Stimulated activated CD8-positive, alpha-beta memory T cell treated with anti-CD3 and anti-CD28 coated beads, Interleukin-7, amount 100 ng/mL, for 48 hours (primary cell): Measurements from ENCODE around the gene GNA12.
"Not testable (repeated sequence)": the region's sequence is repeated elsewhere in the genome, so short reads cannot be mapped to it uniquely, and the experiment has no call there.

ENCODE experiments used
- DNase-seq, 2 donors: peaks; one replicate each; pipeline ENCODE4 v3.0.0-alpha.2; 2020; ENCODE audit warnings: low read depth in 1 of 2; ENCODE audit errors: extremely low read depth in 1 of 2

Gene GNA12

GRCh38 chr7:2757904-2758672, 86.0 kb downstream of the GNA12 start:
- peak; percentile 44 to 85 for DNase-seq

GRCh38 chr7:2757361-2757903, 86.7 kb downstream of the GNA12 start:
- no peak for DNase-seq

- DNase-seq: no peak
Measured at GRCh38 chr7:2755531-2755930, 88.6 kb downstream of the GNA12 start.

- DNase-seq: no peak
Measured at GRCh38 chr7:2754912-2755311, 89.2 kb downstream of the GNA12 start.

- no peak for DNase-seq
Measured at GRCh38 chr7:2754086-2754485, 90.0 kb downstream of the GNA12 start.

GRCh38 chr7:2753148-2753547, 91.0 kb downstream of the GNA12 start:
- no peak for DNase-seq

- DNase-seq: no peak
Measured at GRCh38 chr7:2751086-2751485, 93.0 kb downstream of the GNA12 start.

GRCh38 chr7:2750004-2750407, 94.1 kb downstream of the GNA12 start:
- no peak for DNase-seq

- not testable (repeated sequence) for DNase-seq
Measured at GRCh38 chr7:2748684-2749083, 95.4 kb downstream of the GNA12 start.

- not testable (repeated sequence) for DNase-seq
Measured at GRCh38 chr7:2743523-2744185, 100.5 kb downstream of the GNA12 start.

- no peak for DNase-seq
Measured at GRCh38 chr7:2738766-2739549, 105.2 kb downstream of the GNA12 start.

GRCh38 chr7:2737771-2738540, 106.2 kb downstream of the GNA12 start:
- no peak for DNase-seq

GRCh38 chr7:2737005-2737743, 106.9 kb downstream of the GNA12 start:
- not testable (repeated sequence) for DNase-seq

- no peak for DNase-seq
Measured at GRCh38 chr7:2736411-2736914, 107.6 kb downstream of the GNA12 start.

GRCh38 chr7:2735744-2736143, 108.4 kb downstream of the GNA12 start:
- no peak for DNase-seq

- DNase-seq: no peak
Measured at GRCh38 chr7:2734751-2735571, 109.1 kb downstream of the GNA12 start.

GRCh38 chr7:2734084-2734686, 109.9 kb downstream of the GNA12 start:
- DNase-seq: no peak

- DNase-seq: no peak
Measured at GRCh38 chr7:2732959-2733584, 111.0 kb downstream of the GNA12 start.
